ENCODE results near the gene DOHH. TPM values are rescaled to one million over a fixed set of nuclear protein-coding genes. Genes with fewer than 3 reads are reported as not detected.

Gene DOHH
- total RNA-seq, 1 donor from 2014 or later = 28.1 TPM

DNA sequence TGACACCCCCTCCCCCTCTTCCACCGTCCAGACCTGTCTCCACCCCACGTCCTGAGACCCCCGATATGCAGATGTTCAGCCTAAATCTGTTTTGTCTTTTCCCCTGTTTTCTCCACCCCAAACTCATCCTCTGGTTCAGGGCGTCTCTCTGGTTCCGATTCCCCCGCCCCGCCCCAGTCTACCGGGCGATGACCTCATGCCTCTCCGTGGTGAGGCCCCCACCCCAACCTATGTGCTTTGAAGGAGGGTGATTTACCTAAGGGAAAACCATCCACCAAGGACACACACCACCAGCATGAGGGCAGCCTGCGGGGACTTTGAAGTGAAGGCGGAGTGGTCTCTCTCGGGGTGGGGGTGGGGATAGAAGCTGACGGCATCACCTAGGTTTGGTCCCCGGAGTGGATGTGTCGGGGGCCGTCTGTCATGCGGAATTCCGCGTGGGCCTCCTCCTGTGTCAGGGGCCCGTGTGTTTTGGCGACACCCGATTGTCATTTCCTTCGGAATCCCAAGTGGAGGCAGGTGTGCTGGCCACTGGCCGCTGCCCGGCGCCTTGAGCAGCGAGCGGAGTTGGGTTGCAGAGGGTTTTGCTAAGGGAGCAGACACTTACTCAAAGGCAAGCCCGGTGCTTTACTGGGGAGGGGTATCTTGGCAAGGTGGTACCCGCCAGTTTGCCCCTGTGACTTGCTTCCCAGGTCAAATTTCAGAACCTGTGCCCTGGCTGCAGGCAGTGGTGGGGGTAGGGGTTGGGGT is 7.1 kb upstream of the DOHH start:
- TF ChIP-seq, protein P1, sequence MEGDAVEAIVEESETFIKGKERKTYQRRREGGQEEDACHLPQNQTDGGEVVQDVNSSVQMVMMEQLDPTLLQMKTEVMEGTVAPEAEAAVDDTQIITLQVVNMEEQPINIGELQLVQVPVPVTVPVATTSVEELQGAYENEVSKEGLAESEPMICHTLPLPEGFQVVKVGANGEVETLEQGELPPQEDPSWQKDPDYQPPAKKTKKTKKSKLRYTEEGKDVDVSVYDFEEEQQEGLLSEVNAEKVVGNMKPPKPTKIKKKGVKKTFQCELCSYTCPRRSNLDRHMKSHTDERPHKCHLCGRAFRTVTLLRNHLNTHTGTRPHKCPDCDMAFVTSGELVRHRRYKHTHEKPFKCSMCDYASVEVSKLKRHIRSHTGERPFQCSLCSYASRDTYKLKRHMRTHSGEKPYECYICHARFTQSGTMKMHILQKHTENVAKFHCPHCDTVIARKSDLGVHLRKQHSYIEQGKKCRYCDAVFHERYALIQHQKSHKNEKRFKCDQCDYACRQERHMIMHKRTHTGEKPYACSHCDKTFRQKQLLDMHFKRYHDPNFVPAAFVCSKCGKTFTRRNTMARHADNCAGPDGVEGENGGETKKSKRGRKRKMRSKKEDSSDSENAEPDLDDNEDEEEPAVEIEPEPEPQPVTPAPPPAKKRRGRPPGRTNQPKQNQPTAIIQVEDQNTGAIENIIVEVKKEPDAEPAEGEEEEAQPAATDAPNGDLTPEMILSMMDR (conservative IDR thresholded peaks at IDR 0.05; ENCODE audit: low read depth, low read length) = no peak
- no peak for DNase-seq (ENCODE audit: low read depth)
- H3K4me3 ChIP-seq (ENCODE audit: low read depth, low read length) = peak overlapping the region; percentile 93

DNA sequence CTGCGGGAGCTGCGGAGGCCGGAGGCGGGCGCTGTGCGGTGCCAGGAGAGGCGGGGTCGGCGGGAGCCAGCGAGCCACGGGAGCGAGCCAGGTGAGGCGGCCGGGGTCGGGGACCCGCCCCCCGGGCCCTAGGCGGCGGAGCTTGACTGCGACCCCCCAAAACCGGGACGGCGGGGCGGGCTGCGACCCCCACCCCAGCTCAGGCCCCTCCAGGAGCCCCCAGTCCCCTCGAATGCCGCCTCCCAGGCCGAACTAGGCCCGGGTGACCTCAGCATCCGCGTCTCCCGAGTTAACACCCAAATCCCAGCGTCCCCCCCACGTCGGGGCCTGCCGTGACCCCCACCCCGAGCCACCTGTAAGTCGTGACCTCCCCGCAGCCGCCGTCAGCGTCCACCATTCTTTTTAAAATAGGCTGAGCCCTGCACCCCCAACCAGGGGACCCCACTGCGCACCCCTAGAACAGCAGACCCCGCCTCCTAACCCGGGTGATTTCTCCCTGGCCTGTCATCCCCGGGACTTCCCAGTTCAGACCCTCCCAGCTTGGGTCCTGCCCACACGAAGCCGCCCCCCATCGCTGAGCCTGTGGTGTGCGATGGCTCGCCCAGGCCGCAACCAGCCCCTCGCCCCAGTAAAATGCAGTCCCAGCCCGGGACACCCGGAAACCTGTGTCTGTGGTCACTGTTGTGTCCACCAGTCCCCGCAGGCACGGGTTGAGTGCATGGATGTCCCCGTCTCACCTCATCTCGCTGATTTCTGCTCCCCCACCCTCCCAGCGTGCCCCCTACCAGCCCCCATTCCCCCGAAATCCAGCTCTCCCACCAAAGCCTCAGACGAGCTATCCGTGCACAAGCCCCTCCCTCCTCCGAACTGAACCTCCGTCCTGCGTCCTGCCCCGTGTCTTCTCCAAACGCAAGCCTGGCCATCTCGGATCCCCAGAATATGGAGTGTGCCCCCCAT is 6.2 kb upstream of the DOHH start:
- peak overlapping the region; percentile 93 for H3K4me3 ChIP-seq (ENCODE audit: low read depth, low read length)

DNA sequence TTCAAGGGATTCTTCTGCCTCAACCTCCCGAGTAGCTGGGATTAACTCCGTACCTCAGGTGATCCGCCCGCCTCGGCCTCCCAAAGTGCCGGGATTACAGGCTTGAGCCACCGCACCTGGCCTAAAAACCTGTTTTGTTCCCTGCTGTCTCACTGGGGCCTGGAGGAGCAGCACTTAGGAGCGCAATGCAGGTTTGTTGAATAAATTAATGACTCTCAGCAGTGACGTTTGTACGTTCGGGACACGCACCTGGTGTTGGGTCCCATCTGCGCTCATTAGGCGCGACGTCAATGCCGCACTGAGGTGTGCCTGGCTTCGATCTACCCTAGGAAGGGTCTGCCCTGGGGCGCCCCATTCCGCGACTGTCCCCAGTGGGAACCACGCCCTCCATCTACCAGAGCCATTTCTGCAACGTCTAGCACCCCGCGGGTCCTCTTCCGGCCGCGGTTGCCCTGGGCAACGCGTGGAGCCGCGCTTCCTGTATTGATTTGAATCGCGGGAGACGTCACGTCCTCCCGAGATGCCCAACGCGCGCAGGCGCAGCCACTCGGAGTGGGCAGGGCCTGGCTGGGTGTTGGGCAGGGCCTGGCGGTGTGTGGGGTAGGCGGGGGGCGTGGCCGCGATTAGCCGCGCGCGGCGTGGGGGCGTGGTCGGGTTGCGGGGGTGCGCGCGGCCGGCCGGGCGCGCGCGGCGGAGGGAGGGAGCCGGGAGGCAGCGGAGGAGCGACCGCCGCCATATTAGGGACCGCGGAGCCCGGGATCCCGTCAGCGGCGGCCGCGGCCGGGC is 5.3 kb upstream of the DOHH start, which contains the start of gene FZR1:
FZR1 (plus strand) TSS at position 714 of the 786 bp plus-strand sequence. CDS start 16,679 bp downstream, outside the sequence.
- DNase-seq (ENCODE audit: low read depth) = peak; percentile 67
- TF ChIP-seq, protein P1 (conservative IDR thresholded peaks at IDR 0.05; ENCODE audit: low read depth, low read length) = no peak
- peak within 1 kb of the TSS; percentile 96 for H3K4me3 ChIP-seq (ENCODE audit: low read depth, low read length)

More for the DNA sequence above, 6.2 kb upstream of the DOHH start:
- DNase-seq (ENCODE audit: low read depth) = no peak
- TF ChIP-seq, protein P1 (conservative IDR thresholded peaks at IDR 0.05; ENCODE audit: low read depth, low read length) = no peak

DNA sequence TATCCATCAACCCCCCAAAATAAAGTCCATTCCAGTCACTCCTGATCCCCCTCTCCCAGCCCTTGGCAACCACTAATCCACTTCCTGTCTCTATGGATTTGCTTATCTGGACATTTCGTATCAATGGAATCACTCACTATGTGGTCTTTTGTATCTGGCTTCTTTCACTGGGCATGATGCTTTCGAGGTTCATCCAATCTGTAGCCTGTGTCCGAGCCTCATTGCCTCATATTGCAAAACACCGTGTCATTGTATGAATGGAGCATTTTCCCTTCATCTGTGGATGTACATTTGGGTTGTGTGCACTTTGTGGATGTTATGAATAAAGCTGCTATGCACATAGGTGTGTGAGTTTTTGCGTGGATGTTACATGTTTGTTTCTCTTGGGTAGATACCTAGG is 4.3 kb upstream of the DOHH start:
- no peak overlapping the region for H3K4me3 ChIP-seq (ENCODE audit: low read depth, low read length)
- TF ChIP-seq, protein P1 (conservative IDR thresholded peaks at IDR 0.05; ENCODE audit: low read depth, low read length) = no peak
- no peak for DNase-seq (ENCODE audit: low read depth)

DNA sequence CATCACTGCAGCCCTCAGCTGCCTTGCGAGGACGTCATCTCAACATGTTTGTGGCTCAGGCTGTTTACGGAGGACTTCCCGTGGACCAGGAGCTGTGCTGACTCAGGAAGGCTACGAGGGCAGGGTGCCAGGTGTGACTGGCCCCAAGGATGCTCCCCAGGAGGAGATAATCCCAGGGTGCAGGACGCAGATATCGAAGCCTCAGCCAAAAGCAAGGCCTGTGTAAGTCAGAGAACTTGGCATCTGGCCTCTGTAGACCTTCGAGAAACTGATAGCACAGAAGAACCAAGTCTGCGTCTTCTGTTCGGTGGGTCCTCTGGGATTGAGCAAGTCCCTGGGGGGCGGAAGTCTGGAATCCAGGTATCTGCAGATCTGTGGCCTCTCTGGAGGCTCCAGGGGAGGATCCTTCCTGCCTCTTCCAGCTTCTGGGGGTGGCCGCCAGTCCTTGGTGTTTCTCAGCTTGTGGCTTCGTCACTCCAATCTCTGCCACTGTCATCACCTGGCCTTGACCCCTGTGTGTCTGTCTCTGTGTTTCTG is 2.6 kb upstream of the DOHH start:
- H3K4me3 ChIP-seq (ENCODE audit: low read depth, low read length) = no peak overlapping the region
- TF ChIP-seq, protein P1 (conservative IDR thresholded peaks at IDR 0.05; ENCODE audit: low read depth, low read length) = no peak
- no peak for DNase-seq (ENCODE audit: low read depth)

DNA sequence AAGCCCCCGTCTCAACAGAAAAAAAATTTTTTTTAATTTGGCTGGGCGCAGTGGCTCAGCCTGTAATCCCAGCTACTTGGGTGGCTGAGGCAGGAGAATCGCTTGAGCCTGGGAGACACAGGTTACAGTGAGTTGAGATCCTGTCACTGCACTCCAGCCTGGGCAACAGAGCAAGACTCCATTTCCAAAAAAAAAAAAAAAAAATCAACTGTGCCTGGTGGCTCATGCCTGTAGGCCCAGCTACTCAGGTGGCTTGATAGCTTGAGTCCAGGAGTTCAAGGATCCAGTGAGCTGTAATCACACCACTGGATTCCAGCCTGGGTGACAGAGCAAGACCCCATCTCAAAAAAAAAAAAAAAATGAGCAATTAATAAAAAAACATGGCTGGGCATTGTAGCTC is 1.3 kb upstream of the DOHH start:
- TF ChIP-seq, protein P1 (conservative IDR thresholded peaks at IDR 0.05; ENCODE audit: low read depth, low read length) = no peak
- H3K4me3 ChIP-seq (ENCODE audit: low read depth, low read length) = no peak overlapping the region
- DNase-seq (ENCODE audit: low read depth) = no peak
